HEK293 (cell line): Measurements from ENCODE around the gene FADS3.

ENCODE experiments used
- TRIM28 ChIP-seq: IDR thresholded peaks from 2 replicates; pipeline ENCODE4 v1.6.1; 2011; ENCODE audit warnings: low read length, control low read depth, borderline replicate concordance
- ZBTB1 ChIP-seq: fragments of 450-650 bp; formaldehyde crosslinking; IDR thresholded peaks from 2 replicates; pipeline ENCODE4 v1.5.1; 2016; ENCODE audit warnings: missing biosample characterization, missing genetic modification characterization
- ZNF121 ChIP-seq: fragments of 450-650 bp; formaldehyde crosslinking; IDR thresholded peaks from 2 replicates; pipeline ENCODE4 v1.5.1; 2016; ENCODE audit warnings: missing biosample characterization, missing genetic modification characterization
- TF ChIP-seq, protein P1 (sequence below): fragments of 450-650 bp; formaldehyde crosslinking; IDR thresholded peaks from 2 replicates; pipeline ENCODE4 v1.5.1; 2016; ENCODE audit warnings: missing biosample characterization, missing genetic modification characterization
- TF ChIP-seq, protein P2 (sequence below): fragments of 450-650 bp; formaldehyde crosslinking; IDR thresholded peaks from 2 replicates; pipeline ENCODE4 v1.5.1; 2016; ENCODE audit warnings: missing biosample characterization, missing genetic modification characterization

DNA sequence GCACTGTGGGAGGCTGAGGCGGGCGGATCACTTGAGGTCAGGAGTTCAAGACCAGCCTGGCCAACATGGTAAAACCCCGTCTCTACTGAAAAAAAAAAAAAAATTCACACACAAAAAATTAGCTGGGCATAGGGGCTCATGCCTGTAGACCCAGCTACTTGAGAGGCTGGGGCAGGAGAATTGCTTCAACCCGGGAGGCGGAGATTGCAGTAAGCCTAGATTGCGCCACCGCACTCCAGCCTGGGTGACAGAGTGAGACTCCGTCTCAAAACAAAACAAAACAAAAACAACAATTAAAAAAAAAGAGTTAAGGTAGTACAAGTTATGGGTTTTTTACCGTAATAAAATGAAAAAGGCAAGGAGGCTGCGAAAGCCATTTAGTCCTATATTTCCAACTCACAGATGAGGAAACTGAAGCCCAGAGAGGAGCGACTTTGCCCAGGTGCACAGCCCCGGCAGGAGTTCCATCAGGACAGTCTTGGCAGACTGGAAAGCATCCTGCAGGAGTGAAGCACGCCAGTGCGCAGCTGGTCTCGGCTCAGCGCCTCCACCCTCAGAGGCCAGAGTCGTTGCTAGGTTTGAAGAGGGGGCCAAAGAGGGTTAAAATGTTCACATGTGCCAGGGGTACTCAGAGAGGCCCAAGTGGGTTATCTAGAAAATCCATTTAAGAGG, 3.8 kb upstream of the FADS3 start:
- TF ChIP-seq, protein P1, sequence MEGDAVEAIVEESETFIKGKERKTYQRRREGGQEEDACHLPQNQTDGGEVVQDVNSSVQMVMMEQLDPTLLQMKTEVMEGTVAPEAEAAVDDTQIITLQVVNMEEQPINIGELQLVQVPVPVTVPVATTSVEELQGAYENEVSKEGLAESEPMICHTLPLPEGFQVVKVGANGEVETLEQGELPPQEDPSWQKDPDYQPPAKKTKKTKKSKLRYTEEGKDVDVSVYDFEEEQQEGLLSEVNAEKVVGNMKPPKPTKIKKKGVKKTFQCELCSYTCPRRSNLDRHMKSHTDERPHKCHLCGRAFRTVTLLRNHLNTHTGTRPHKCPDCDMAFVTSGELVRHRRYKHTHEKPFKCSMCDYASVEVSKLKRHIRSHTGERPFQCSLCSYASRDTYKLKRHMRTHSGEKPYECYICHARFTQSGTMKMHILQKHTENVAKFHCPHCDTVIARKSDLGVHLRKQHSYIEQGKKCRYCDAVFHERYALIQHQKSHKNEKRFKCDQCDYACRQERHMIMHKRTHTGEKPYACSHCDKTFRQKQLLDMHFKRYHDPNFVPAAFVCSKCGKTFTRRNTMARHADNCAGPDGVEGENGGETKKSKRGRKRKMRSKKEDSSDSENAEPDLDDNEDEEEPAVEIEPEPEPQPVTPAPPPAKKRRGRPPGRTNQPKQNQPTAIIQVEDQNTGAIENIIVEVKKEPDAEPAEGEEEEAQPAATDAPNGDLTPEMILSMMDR (tag by site-specific recombination), result no peak
- TF ChIP-seq TRIM28 (no peak), ZBTB1 (tag by site-specific recombination) (no peak), ZNF121 (no peak)
- TF ChIP-seq, protein P2, sequence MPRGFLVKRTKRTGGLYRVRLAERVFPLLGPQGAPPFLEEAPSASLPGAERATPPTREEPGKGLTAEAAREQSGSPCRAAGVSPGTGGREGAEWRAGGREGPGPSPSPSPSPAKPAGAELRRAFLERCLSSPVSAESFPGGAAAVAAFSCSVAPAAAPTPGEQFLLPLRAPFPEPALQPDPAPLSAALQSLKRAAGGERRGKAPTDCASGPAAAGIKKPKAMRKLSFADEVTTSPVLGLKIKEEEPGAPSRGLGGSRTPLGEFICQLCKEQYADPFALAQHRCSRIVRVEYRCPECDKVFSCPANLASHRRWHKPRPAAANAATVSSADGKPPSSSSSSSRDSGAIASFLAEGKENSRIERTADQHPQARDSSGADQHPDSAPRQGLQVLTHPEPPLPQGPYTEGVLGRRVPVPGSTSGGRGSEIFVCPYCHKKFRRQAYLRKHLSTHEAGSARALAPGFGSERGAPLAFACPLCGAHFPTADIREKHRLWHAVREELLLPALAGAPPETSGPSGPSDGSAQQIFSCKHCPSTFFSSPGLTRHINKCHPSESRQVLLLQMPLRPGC, result no peak
